ENCODE measurements around the gene IGFLR1. TPM values are rescaled to one million over a fixed set of nuclear protein-coding genes. Genes with fewer than 3 reads are reported as not detected.

Gene IGFLR1
- total and polyA plus RNA-seq, 2 of the 4 experiments (the other 2 are of a cell fraction) = 0.72 to 2.7 TPM

DNA sequence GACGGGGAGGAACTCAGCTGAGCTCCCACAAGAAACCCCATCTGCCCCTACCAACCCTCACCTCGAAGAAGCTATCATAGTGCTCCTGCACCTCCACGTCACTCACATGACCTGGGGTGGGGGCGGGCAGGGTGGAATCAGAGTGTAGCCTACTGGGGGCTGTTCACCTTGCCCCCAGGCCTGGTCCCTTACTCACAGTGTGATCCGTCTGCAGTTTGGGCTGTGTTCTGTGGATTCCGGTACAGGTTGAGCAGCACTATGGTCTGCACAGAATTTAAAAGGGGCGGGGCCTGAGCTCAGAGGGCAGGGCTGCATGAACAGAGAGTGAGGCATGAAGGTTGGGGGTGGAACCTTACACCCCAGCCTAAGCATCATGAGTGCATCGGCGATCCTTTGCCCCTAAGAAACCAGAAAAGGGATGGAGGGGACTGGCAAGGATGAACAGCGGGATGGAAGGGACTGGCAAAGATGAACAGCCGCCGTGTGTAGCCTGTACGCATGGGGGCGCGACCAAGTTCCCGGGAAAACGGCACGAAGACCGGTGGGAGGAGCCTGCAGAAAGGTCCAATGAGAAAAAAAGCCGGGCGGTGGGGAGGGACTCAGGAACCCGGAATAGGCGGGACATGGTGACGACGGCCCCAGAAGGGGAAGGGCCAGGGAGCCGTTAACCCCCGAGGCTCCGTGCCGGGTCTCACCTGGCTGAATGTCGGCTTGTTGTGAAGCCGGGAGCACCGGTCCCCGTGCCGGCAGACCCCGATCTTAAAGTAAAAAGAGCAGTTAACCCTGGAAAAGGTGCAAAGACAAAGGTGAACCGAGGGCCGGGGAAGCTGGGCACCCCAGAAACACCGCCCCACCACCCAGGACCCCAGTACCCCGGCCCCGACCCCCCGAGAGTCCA, 2.4 kb upstream of the IGFLR1 start:
- no peaks in the 10 kb centered on the region for H3K27me3 ChIP-seq (ENCODE audit: control insufficient read depth, insufficient read depth, low read length)
- no peak overlapping the region for H3K23ac ChIP-seq (ENCODE audit: low read depth, low read length)
- no peak overlapping the region for H2BK20ac ChIP-seq (ENCODE audit: low read depth, low read length)
- peak overlapping the region; percentile 77 for H2AK5ac ChIP-seq (ENCODE audit: low read depth, low read length)
- peak overlapping the region; percentile 82 for H3K14ac ChIP-seq (replicated peaks; ENCODE audit: low read depth, low read length)
- peak overlapping the region; percentile 50 for H3K4me3 ChIP-seq (ENCODE audit: insufficient read depth, low read depth, low read length)
- no peaks in the 10 kb centered on the region for H3K9me3 ChIP-seq (ENCODE audit: control insufficient read depth, insufficient read depth, low read length)
- no peak overlapping the region for H4K5ac ChIP-seq (ENCODE audit: low read depth, low read length)
- ATAC-seq (ENCODE audit: low read depth) (peak; percentile 70), DNase-seq (peak; percentile 94)
- H4K91ac ChIP-seq (ENCODE audit: insufficient read depth, low read depth, low read length) = peak overlapping the region; percentile 89
- ChIA-PET CTCF (interaction anchor here (1.0 to 1.4 kb wide), 2 partner anchors 75 to 186 kb away, joined by 3 to 4 read pairs; no protein-coding TSS in a partner anchor), POLR2A (ENCODE audit: unreplicated experiment) (no interaction called here)
- H3K79me1 ChIP-seq (ENCODE audit: low read depth in 1 of 2, low read length in 2 of 2) = peaks cover under 1 to 43% of the 10 kb centered on the region in 2 experiments; a peak in 2 of 4 replicates
- in situ Hi-C loops (cut with MboI; ENCODE audit: low sequenced_read_pairs) = no loop called here
- peaks cover 6% of the 10 kb centered on the region; the same call in 1 of the 2 replicates for H3K4me1 ChIP-seq (ENCODE audit: control insufficient read depth, insufficient read depth, low read length)
- peak overlapping the region; percentile 97 for H2AFZ ChIP-seq (replicated peaks; ENCODE audit: low read length, poor library complexity)
- peak overlapping the region; percentile 72 for H2BK5ac ChIP-seq (ENCODE audit: low read depth, low read length, poor library complexity, severe bottlenecking)
- H2BK120ac ChIP-seq (ENCODE audit: low read depth, low read length) = no peak overlapping the region
- peak overlapping the region; percentile 78 for H3K4me2 ChIP-seq (ENCODE audit: low read depth, low read length)
- H3K9ac ChIP-seq (ENCODE audit: low read depth, low read length) = peak overlapping the region; percentile 44
- dilution Hi-C loops (cut with HindIII; ENCODE audit: low sequenced_read_pairs, unreplicated experiment) = no loop called here
- H3K4ac ChIP-seq (ENCODE audit: low read depth, low read length) = peak overlapping the region; percentile 80
- H4K20me1 ChIP-seq (ENCODE audit: insufficient read depth, low read length) = no peaks in the 10 kb centered on the region
- H2AK9ac ChIP-seq (replicated peaks; ENCODE audit: low read depth, low read length, poor library complexity) = peak overlapping the region; percentile 93
- BruUV-seq (replicated peaks) = TSS peak; percentile 63
- H3K18ac ChIP-seq (ENCODE audit: low read depth, low read length) = no peak overlapping the region; the same call in 1 of the 2 replicates
- WGBS, 2 experiments (ENCODE audit: extremely low coverage in 2 of 2, insufficient read length in 1 of 2) = 0% methylated on average over 14 of the region's 41 CpGs; no CpG with 5 or more reads in 1 of the 2 experiments
- intact Hi-C loops (cut with micrococcal nuclease) = loop anchor here (2.0 kb wide), 2 partner anchors 28 to 76 kb away; no protein-coding TSS in a partner anchor
- no peak overlapping the region; the same call in 2 of the 3 replicates for H2BK15ac ChIP-seq (ENCODE audit: low read depth, low read length)
- H3K36me3 ChIP-seq (ENCODE audit: control insufficient read depth, insufficient read depth, low read length) = no peaks in the 10 kb centered on the region
- peak overlapping the region; percentile 64 for H3K27ac ChIP-seq (ENCODE audit: insufficient read depth, low read length)
- H4K8ac ChIP-seq (ENCODE audit: low read depth in 2 of 2, low read length in 2 of 2) = peak overlapping the region in 1 of 2 experiments; percentile 85; a peak in 1 of 4 replicates
- H3K9me1 ChIP-seq (ENCODE audit: insufficient read depth, low read length) = peaks cover 7% of the 10 kb centered on the region; the same call in 1 of the 2 replicates
- no peak overlapping the region for H3K56ac ChIP-seq (ENCODE audit: extremely low read depth, insufficient read depth, low read length)
- TF ChIP-seq POLR2A (IDR thresholded peaks at IDR 0.05; ENCODE audit: low read depth, low read length) = peak; percentile 95
- TF ChIP-seq RFX5 (IDR thresholded peaks at IDR 0.05; ENCODE audit: low read depth, low read length) = no peak
- TF ChIP-seq MAFK (IDR thresholded peaks at IDR 0.05; ENCODE audit: low read depth, low read length) = no peak
- TF ChIP-seq RCOR1 (IDR thresholded peaks at IDR 0.05; ENCODE audit: insufficient replicate concordance, low read length) = no peak
- TF ChIP-seq, protein P1, sequence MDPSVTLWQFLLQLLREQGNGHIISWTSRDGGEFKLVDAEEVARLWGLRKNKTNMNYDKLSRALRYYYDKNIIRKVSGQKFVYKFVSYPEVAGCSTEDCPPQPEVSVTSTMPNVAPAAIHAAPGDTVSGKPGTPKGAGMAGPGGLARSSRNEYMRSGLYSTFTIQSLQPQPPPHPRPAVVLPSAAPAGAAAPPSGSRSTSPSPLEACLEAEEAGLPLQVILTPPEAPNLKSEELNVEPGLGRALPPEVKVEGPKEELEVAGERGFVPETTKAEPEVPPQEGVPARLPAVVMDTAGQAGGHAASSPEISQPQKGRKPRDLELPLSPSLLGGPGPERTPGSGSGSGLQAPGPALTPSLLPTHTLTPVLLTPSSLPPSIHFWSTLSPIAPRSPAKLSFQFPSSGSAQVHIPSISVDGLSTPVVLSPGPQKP (IDR thresholded peaks at IDR 0.05; ENCODE audit: borderline replicate concordance, low read depth, low read length) = no peak
- TF ChIP-seq, protein P2, sequence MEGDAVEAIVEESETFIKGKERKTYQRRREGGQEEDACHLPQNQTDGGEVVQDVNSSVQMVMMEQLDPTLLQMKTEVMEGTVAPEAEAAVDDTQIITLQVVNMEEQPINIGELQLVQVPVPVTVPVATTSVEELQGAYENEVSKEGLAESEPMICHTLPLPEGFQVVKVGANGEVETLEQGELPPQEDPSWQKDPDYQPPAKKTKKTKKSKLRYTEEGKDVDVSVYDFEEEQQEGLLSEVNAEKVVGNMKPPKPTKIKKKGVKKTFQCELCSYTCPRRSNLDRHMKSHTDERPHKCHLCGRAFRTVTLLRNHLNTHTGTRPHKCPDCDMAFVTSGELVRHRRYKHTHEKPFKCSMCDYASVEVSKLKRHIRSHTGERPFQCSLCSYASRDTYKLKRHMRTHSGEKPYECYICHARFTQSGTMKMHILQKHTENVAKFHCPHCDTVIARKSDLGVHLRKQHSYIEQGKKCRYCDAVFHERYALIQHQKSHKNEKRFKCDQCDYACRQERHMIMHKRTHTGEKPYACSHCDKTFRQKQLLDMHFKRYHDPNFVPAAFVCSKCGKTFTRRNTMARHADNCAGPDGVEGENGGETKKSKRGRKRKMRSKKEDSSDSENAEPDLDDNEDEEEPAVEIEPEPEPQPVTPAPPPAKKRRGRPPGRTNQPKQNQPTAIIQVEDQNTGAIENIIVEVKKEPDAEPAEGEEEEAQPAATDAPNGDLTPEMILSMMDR (conservative IDR thresholded peaks at IDR 0.05; ENCODE audit: low read depth, low read length) = peak; percentile 59
- TF ChIP-seq, protein P3, sequence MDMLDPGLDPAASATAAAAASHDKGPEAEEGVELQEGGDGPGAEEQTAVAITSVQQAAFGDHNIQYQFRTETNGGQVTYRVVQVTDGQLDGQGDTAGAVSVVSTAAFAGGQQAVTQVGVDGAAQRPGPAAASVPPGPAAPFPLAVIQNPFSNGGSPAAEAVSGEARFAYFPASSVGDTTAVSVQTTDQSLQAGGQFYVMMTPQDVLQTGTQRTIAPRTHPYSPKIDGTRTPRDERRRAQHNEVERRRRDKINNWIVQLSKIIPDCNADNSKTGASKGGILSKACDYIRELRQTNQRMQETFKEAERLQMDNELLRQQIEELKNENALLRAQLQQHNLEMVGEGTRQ (IDR thresholded peaks at IDR 0.05; ENCODE audit: low read depth, low read length) = 0 out of 2 replicates have a peak, but pooled peaks have one; percentile 3
- peak; percentile 92; the same call in 1 of the 2 replicates for TF ChIP-seq MXI1 (IDR thresholded peaks at IDR 0.05; ENCODE audit: borderline replicate concordance, low read depth, low read length)
- TF ChIP-seq BHLHE40 (IDR thresholded peaks at IDR 0.05; ENCODE audit: low read depth, low read length) = no peak
- TF ChIP-seq SMC3 (IDR thresholded peaks at IDR 0.05; ENCODE audit: low read depth, low read length) = peak; percentile 52
- 0 out of 2 replicates have a peak, but pooled peaks have one; percentile 80 for TF ChIP-seq CHD1 (IDR thresholded peaks at IDR 0.05; ENCODE audit: low read depth, low read length)
- TF ChIP-seq MAZ (IDR thresholded peaks at IDR 0.05; ENCODE audit: borderline replicate concordance, low read depth, low read length) = peak; percentile 65; the same call in 1 of the 2 replicates
